GM12878 (cell line): ENCODE data around the gene FEN1. TPM values are rescaled to one million over a fixed set of nuclear protein-coding genes. Genes with fewer than 3 reads are reported as not detected.

Experiments
- ATAC-seq: fragments of 200-7000 bp; cut with Tn5 transposase; 3 replicates; pipeline ENCODE4 v1.9.1; 2020; ENCODE audit warnings: mild to moderate bottlenecking, moderate library complexity
- BruUV-seq: library from RNA; stranded (reverse); fragments of 400-500 nt; replicated peaks from 2 replicates; lab custom pipeline; 2021; lab: Mats Ljungman, UMichigan
- CTCF ChIA-PET: fragments of 300-600 bp; sonication (Branson Sonifier 250); formaldehyde crosslinking; extraction: SDS; loops from one replicate; lab custom pipeline; 2021; ENCODE audit warnings: inconsistent platforms; lab: Yijun Ruan, JAX
- POLR2A ChIA-PET: fragments of 350-600 bp; formaldehyde crosslinking; extraction: SDS; loops from one replicate; lab custom pipeline; 2021; ENCODE audit warnings: inconsistent platforms; lab: Charles Lee
- RAD21 ChIA-PET: fragments of 300-600 bp; sonication (Branson Sonifier 250); formaldehyde crosslinking; loops from one replicate; lab custom pipeline; 2023; ENCODE audit warnings: antibody characterized with exemption; ENCODE audit not compliant: unreplicated experiment; lab: Charles Lee
- SMC1A ChIA-PET: fragments of 300-600 bp; sonication (Branson Sonifier 250); formaldehyde crosslinking; loops from one replicate; lab custom pipeline; 2023; ENCODE audit not compliant: unreplicated experiment, uncharacterized antibody; lab: Charles Lee
- DNase-seq: peaks from one replicate; pipeline ENCODE4 v3.0.0-alpha.2; 2011; ENCODE audit warnings: low read depth, low spot score
- FAIRE-seq: peaks from 3 replicates; lab custom pipeline; 2011; peaks lifted over from hg19 to GRCh38; lab: Jason Lieb, UNC
- H2AFZ ChIP-seq: 2 replicates; pipeline ENCODE4 v1.6.0; 2011; ENCODE audit warnings: low read depth, low read length, control low read depth; ENCODE audit not compliant: control insufficient read depth
- H3K27ac ChIP-seq: 2 replicates; pipeline ENCODE4 v1.5.1; 2011; ENCODE audit warnings: control low read depth; ENCODE audit not compliant: control insufficient read depth, insufficient read depth
- H3K27me3 ChIP-seq, 2 experiments: replicated peaks in 1 of 2; 2 replicates each; pipeline versions ENCODE4 v1.6.0 to v1.6.1; 2011; ENCODE audit warnings: low read length in 1 of 2; ENCODE audit not compliant: control insufficient read depth in 2 of 2, insufficient read depth in 2 of 2
- H3K36me3 ChIP-seq, 2 experiments: 2 replicates each; pipeline ENCODE4 v1.5.1; 2011; ENCODE audit warnings: low read length in 1 of 2; ENCODE audit not compliant: control insufficient read depth in 2 of 2, insufficient read depth in 2 of 2
- H3K4me1 ChIP-seq: 2 replicates; pipeline ENCODE4 v1.6.1; 2011; ENCODE audit warnings: mild to moderate bottlenecking, low read length, moderate library complexity, mixed read lengths; ENCODE audit not compliant: control insufficient read depth, insufficient read depth
- H3K4me2 ChIP-seq: 2 replicates; pipeline ENCODE4 v1.6.0; 2011; ENCODE audit warnings: control low read depth; ENCODE audit not compliant: control insufficient read depth, insufficient read depth
- H3K4me3 ChIP-seq: fragments of 200-600 bp; sonication (generic); 2 replicates; pipeline ENCODE4 v1.5.1; 2016
- H3K79me2 ChIP-seq: 2 replicates; pipeline ENCODE4 v1.6.0; 2011; ENCODE audit warnings: low read length; ENCODE audit not compliant: control insufficient read depth, insufficient read depth
- H3K9ac ChIP-seq: 2 replicates; pipeline ENCODE4 v1.8.0; 2011; ENCODE audit warnings: low read length, control low read depth, mixed read lengths; ENCODE audit not compliant: control insufficient read depth, insufficient read depth
- H3K9me3 ChIP-seq: replicated peaks from 3 replicates; pipeline ENCODE4 v1.5.1; 2011; ENCODE audit warnings: mild to moderate bottlenecking, low read length; ENCODE audit not compliant: control insufficient read depth, insufficient read depth
- H4K20me1 ChIP-seq: 2 replicates; pipeline ENCODE4 v1.6.0; 2011; ENCODE audit not compliant: control insufficient read depth, insufficient read depth
- CUX1 ChIP-seq: IDR thresholded peaks from 2 replicates; pipeline ENCODE4 v1.6.1; 2012; ENCODE audit warnings: improper control_type of control experiment, low read depth, low read length; ENCODE audit not compliant: insufficient replicate concordance
- MTA3 ChIP-seq: IDR thresholded peaks from 2 replicates; pipeline ENCODE4 v1.6.1; 2012; ENCODE audit warnings: low read length, inconsistent platforms, borderline replicate concordance
- POLR2AphosphoS2 ChIP-seq: IDR thresholded peaks from 2 replicates; pipeline ENCODE4 v1.6.1; 2011; ENCODE audit warnings: low read depth, mild to moderate bottlenecking, low read length, improper control_type of control experiment, moderate library complexity
- SIN3A ChIP-seq: IDR thresholded peaks from 2 replicates; pipeline ENCODE4 v1.6.1; 2012; ENCODE audit warnings: low read depth, low read length, improper control_type of control experiment
- WRNIP1 ChIP-seq: IDR thresholded peaks from 2 replicates; pipeline ENCODE4 v1.6.1; 2011; ENCODE audit warnings: low read depth, low read length, improper control_type of control experiment, borderline replicate concordance
- WGBS: methylation state at CpG from one replicate; pipeline ENCODE4 v1.1.6; 2016; ENCODE audit warnings: low lambda C conversion rate; ENCODE audit not compliant: insufficient replicate concordance, insufficient coverage; ENCODE audit errors: missing lambda C conversion rate; 5-methylcytosine and 5-hydroxymethylcytosine counted together
- in situ Hi-C: fragments of 300-500 bp; cut with MboI; formaldehyde crosslinking; loops from 9 replicates; pipeline ENCODE4 v1.14.3; 2018; ENCODE audit warnings: mixed read lengths
- intact Hi-C: fragments of 100-400 bp; cut with micrococcal nuclease; formaldehyde crosslinking; loops from one replicate; pipeline ENCODE4 v1.14.2; 2022; ENCODE audit not compliant: unreplicated experiment
- polyA plus RNA-seq, 11 experiments: library from polyadenylated mRNA; depleted of rRNA in 4 of 11; unstranded in 6 of 11; stranded (reverse) in 5 of 11; fragments of >200 nt; fragmentation: Nextera tagmentation in 4 of 11; fragmentation: Illumina TruSeq in 1 of 11; extraction: Ambion mirVana in 4 of 11; extraction: Trizol in 1 of 11; gene quantifications; 1 replicate in 1 of 11; 2 replicates in 10 of 11; pipeline versions ENCODE4 v1.2.1 to v1.2.3, GENCODE V29; 2011 to 2016; ENCODE audit warnings: inconsistent platforms in 2 of 11, missing spikeins in 2 of 11, low read depth in 1 of 11
- total RNA-seq, 4 experiments: library from RNA; depleted of rRNA in 3 of 4; stranded (reverse); fragments of >200 nt in 3 of 4; fragmentation: Illumina TruSeq in 1 of 4; extraction: Trizol in 1 of 4; gene quantifications; 2 replicates each; pipeline versions ENCODE4 v1.2.1 to v1.2.3, GENCODE V29; 2013 to 2021
- TF ChIP-seq, protein P1 (sequence below): fragments of 450-650 bp; IDR thresholded peaks from 2 replicates; pipeline ENCODE4 v1.6.1; 2014; ENCODE audit warnings: mild to moderate bottlenecking

The FEN1 gene
- total and polyA plus RNA-seq, 10 of the 15 experiments (the other 5 are each of a cell fraction or from before 2014, with no cell fraction given): 54.8 to 282 (median 125) TPM

- TF ChIP-seq CUX1 (no peak), SIN3A (no peak), WRNIP1 (no peak), POLR2AphosphoS2 (no peak)
- TF ChIP-seq, protein P1, sequence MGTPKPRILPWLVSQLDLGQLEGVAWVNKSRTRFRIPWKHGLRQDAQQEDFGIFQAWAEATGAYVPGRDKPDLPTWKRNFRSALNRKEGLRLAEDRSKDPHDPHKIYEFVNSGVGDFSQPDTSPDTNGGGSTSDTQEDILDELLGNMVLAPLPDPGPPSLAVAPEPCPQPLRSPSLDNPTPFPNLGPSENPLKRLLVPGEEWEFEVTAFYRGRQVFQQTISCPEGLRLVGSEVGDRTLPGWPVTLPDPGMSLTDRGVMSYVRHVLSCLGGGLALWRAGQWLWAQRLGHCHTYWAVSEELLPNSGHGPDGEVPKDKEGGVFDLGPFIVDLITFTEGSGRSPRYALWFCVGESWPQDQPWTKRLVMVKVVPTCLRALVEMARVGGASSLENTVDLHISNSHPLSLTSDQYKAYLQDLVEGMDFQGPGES: no peak
These were observed 47.0 kb downstream of the FEN1 start (continued) for GRCh38 chr11:61839742-61840141.

DNA sequence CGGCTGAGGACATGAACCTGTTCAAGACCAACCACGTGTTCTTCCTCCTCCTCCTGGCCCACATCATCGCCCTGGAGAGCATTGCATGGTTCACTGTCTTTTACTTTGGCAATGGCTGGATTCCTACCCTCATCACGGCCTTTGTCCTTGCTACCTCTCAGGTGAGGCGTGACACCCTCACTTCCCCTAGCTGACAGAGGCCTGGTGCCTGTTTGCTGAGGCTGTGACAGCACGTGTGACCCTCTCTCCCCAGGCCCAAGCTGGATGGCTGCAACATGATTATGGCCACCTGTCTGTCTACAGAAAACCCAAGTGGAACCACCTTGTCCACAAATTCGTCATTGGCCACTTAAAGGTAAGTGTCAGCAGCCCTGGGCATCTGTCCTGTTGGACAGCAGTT lies 47.7 kb downstream of the FEN1 start:
- 87% methylated on average over 7 of the region's 7 CpGs for WGBS
- Histone ChIP-seq H3K9ac (no peak overlapping the region), H3K9me3 (no peaks in the 10 kb centered on the region), H4K20me1 (no peaks in the 10 kb centered on the region), H3K4me1 (peaks cover 4% of the 10 kb centered on the region; the same call in 1 of the 2 replicates), H3K27ac (no peak overlapping the region), H3K4me3 (no peak overlapping the region), H3K4me2 (no peak overlapping the region), H3K79me2 (peaks cover 22% of the 10 kb centered on the region), H2AFZ (no peak overlapping the region), H3K27me3 (no peaks in the 10 kb centered on the region), H3K36me3 (peaks cover 33 to 37% of the 10 kb centered on the region in 2 experiments)
- DNase-seq (no peak), FAIRE-seq (no peak), ATAC-seq (no peak)
- in situ Hi-C loops: no loop called here
- RAD21 ChIA-PET: no interaction called here
- BruUV-seq: no TSS peak
- POLR2A ChIA-PET: interaction anchor here (0.9 to 1.5 kb wide), 2 partner anchors 12 to 127 kb away, joined by 3 to 5 read pairs; partner anchors contain the start of genes FADS2 and FTH1
- CTCF ChIA-PET: interaction anchor here (1.1 kb wide), 2 partner anchors 42 to 268 kb away, joined by 3 read pairs; no protein-coding TSS in a partner anchor
- SMC1A ChIA-PET: interaction anchor here (2.3 kb wide), 1 partner anchor 9 kb away, joined by 7 read pairs; no protein-coding TSS in a partner anchor
- intact Hi-C loops: no loop called here
- no peak for TF ChIP-seq MTA3
